GM23248 (cell line): ENCODE data around the gene ICE2. TPM values are rescaled to one million over a fixed set of nuclear protein-coding genes. Genes with fewer than 3 reads are reported as not detected.
"Not testable (repeated sequence)": the region's sequence is repeated elsewhere in the genome, so short reads cannot be mapped to it uniquely, and the experiment has no call there.

Experiments used
- DNase-seq: peaks from one replicate; pipeline ENCODE4 v3.0.0-alpha.2; 2015
- H2AFZ ChIP-seq: fragments of 200-600 bp; sonication (generic); 2 replicates; pipeline ENCODE4 v1.6.1; 2016; ENCODE audit warnings: antibody characterized with exemption
- H3F3A ChIP-seq: fragments of 200-600 bp; sonication (generic); 2 replicates; pipeline ENCODE4 v1.6.1; 2016; ENCODE audit warnings: mild to moderate bottlenecking, antibody characterized with exemption, mixed run types; ENCODE audit not compliant: insufficient read depth
- H3K27ac ChIP-seq: fragments of 200-600 bp; sonication (generic); 2 replicates; pipeline ENCODE4 v1.5.1; 2016; ENCODE audit warnings: mild to moderate bottlenecking
- H3K27me3 ChIP-seq: fragments of 200-600 bp; sonication (generic); replicated peaks from 2 replicates; pipeline ENCODE4 v1.6.1; 2016; ENCODE audit warnings: mild to moderate bottlenecking; ENCODE audit not compliant: insufficient read depth
- H3K36me3 ChIP-seq: fragments of 200-600 bp; sonication (generic); 2 replicates; pipeline ENCODE4 v1.6.1; 2016; ENCODE audit warnings: low read depth, mild to moderate bottlenecking
- H3K4me1 ChIP-seq: fragments of 200-600 bp; sonication (generic); 2 replicates; pipeline ENCODE4 v1.6.1; 2016; ENCODE audit warnings: mild to moderate bottlenecking; ENCODE audit not compliant: insufficient read depth
- H3K4me2 ChIP-seq: fragments of 200-600 bp; sonication (generic); one replicate; pipeline ENCODE4 v1.6.1; 2016; ENCODE audit warnings: mild to moderate bottlenecking; ENCODE audit not compliant: unreplicated experiment
- H3K4me3 ChIP-seq: fragments of 200-600 bp; sonication (generic); 2 replicates; pipeline ENCODE4 v1.5.1; 2016; ENCODE audit warnings: mild to moderate bottlenecking
- H3K79me2 ChIP-seq: fragments of 200-600 bp; sonication (generic); 2 replicates; pipeline ENCODE4 v1.6.1; 2016; ENCODE audit warnings: mild to moderate bottlenecking; ENCODE audit not compliant: insufficient read depth
- H3K9ac ChIP-seq: fragments of 200-600 bp; sonication (generic); 2 replicates; pipeline ENCODE4 v1.6.1; 2016; ENCODE audit warnings: mild to moderate bottlenecking
- H3K9me2 ChIP-seq: fragments of 200-600 bp; sonication (generic); 2 replicates; pipeline ENCODE4 v1.6.1; 2016; ENCODE audit warnings: mixed run types, mild to moderate bottlenecking, moderate library complexity; ENCODE audit not compliant: insufficient read depth
- H3K9me3 ChIP-seq: fragments of 200-600 bp; sonication (generic); one replicate; pipeline ENCODE4 v1.6.1; 2017; ENCODE audit warnings: low read depth
- H4K20me1 ChIP-seq: fragments of 200-600 bp; sonication (generic); 2 replicates; pipeline ENCODE4 v1.6.0; 2016; ENCODE audit not compliant: insufficient read depth
- EZH2 ChIP-seq: fragments of 200-600 bp; sonication (generic); IDR thresholded peaks from 2 replicates; pipeline ENCODE4 v1.6.1; 2018; ENCODE audit warnings: antibody characterized with exemption, mild to moderate bottlenecking; ENCODE audit not compliant: insufficient read depth, poor library complexity, severe bottlenecking
- EZH2phosphoT487 ChIP-seq: fragments of 200-600 bp; sonication (generic); IDR thresholded peaks from 2 replicates; pipeline ENCODE4 v1.6.1; 2018; ENCODE audit warnings: antibody characterized with exemption, moderate library complexity, mild to moderate bottlenecking, low read depth; ENCODE audit not compliant: insufficient read depth
- WGBS, 2 experiments: methylation state at CpG; one replicate each; pipeline ENCODE4 v1.1.6; 2015 to 2017; ENCODE audit warnings: low lambda C conversion rate in 2 of 2, low coverage in 1 of 2; ENCODE audit errors: missing lambda C conversion rate in 2 of 2; 5-methylcytosine and 5-hydroxymethylcytosine counted together
- in situ Hi-C: fragments of 300-500 bp; cut with MboI; formaldehyde crosslinking; loops from 2 replicates; pipeline ENCODE4 v1.15.0; 2020
- polyA plus RNA-seq: library from polyadenylated mRNA; unstranded; fragments of >200 nt; fragmentation: Nextera tagmentation; extraction: Ambion mirVana; gene quantifications from 2 replicates; pipeline ENCODE4 v1.2.1, GENCODE V29; 2016
- total RNA-seq: library from RNA; depleted of rRNA; stranded (reverse); fragments of >200 nt; shearing (Covaris generic); gene quantifications from 2 replicates; pipeline ENCODE4 v1.2.3, GENCODE V29; 2014

ICE2 gene
- total and polyA plus RNA-seq, 2 experiments from 2014 or later, result 21.6 to 25.5 TPM

GRCh38 chr15:60413231-60413824, 65.6 kb downstream of the ICE2 start:
- Histone ChIP-seq H3K4me3 (no peak overlapping the region), H2AFZ (no peak overlapping the region), H4K20me1 (no peaks in the 10 kb centered on the region), H3K9ac (no peak overlapping the region), H3F3A (peaks cover 32% of the 10 kb centered on the region), H3K9me3 (no peaks in the 10 kb centered on the region), H3K36me3 (no peaks in the 10 kb centered on the region), H3K27ac (peak overlapping the region; percentile 17; the same call in 1 of the 2 replicates), H3K27me3 (no peaks in the 10 kb centered on the region), H3K9me2 (no peaks in the 10 kb centered on the region), H3K4me1 (peaks cover 27% of the 10 kb centered on the region), H3K79me2 (no peaks in the 10 kb centered on the region), H3K4me2 (peak overlapping the region; percentile 24)
- peak; percentile 51 for DNase-seq
- in situ Hi-C loops, result no loop called here
- TF ChIP-seq EZH2phosphoT487, result no peak
- no peak for TF ChIP-seq EZH2
- WGBS, 2 experiments, result 32 to 35% methylated on average over 9 of the region's 9 CpGs

- in situ Hi-C loops, H3K9me3 ChIP-seq, H3K79me2 ChIP-seq, H3K27me3 ChIP-seq, DNase-seq, H2AFZ ChIP-seq, H3K36me3 ChIP-seq, H3K9ac ChIP-seq, H3K4me3 ChIP-seq, H3K9me2 ChIP-seq, H4K20me1 ChIP-seq: not testable (repeated sequence)
- Histone ChIP-seq H3K4me1 (peaks cover 32% of the 10 kb centered on the region), H3F3A (peaks cover 38% of the 10 kb centered on the region), H3K4me2 (peak overlapping the region; percentile 24), H3K27ac (peak overlapping the region; percentile 17; the same call in 1 of the 2 replicates)
- 88% methylated on average over 21 of the region's 21 CpGs for WGBS, 2 experiments
These were observed 66.1 kb downstream of the ICE2 start for GRCh38 chr15:60412807-60413206.

GRCh38 chr15:60411774-60412425, 67.0 kb downstream of the ICE2 start:
- Histone ChIP-seq H3K9me3 (no peaks in the 10 kb centered on the region), H4K20me1 (no peaks in the 10 kb centered on the region), H3K4me2 (no peak overlapping the region), H3K9ac (no peak overlapping the region), H3K4me1 (peaks cover 40% of the 10 kb centered on the region), H3K9me2 (no peaks in the 10 kb centered on the region), H3K27ac (no peak overlapping the region), H2AFZ (no peak overlapping the region), H3K4me3 (no peak overlapping the region), H3K27me3 (no peaks in the 10 kb centered on the region), H3K36me3 (no peaks in the 10 kb centered on the region), H3K79me2 (no peaks in the 10 kb centered on the region), H3F3A (peaks cover 47% of the 10 kb centered on the region)
- in situ Hi-C loops, result no loop called here
- WGBS, 2 experiments, result 54 to 61% methylated on average over 9 of the region's 9 CpGs
- DNase-seq, result no peak
- TF ChIP-seq EZH2phosphoT487, result no peak
- no peak for TF ChIP-seq EZH2

- H3K36me3 ChIP-seq, H3K27me3 ChIP-seq, H2AFZ ChIP-seq, H4K20me1 ChIP-seq, H3K4me3 ChIP-seq, H3K79me2 ChIP-seq, in situ Hi-C loops, DNase-seq, H3K9me3 ChIP-seq, H3K9me2 ChIP-seq, H3K27ac ChIP-seq, H3K9ac ChIP-seq, H3K4me2 ChIP-seq: not testable (repeated sequence)
- WGBS, 2 experiments, result 98 to 99% methylated on average over 9 of the region's 9 CpGs
- Histone ChIP-seq H3F3A (peaks cover 55% of the 10 kb centered on the region), H3K4me1 (peaks cover 46% of the 10 kb centered on the region)
These were observed 68.6 kb downstream of the ICE2 start for GRCh38 chr15:60410350-60410749.
